Endothelial cell of umbilical vein (primary cell): ENCODE results near the gene HAX1. TPM values are rescaled to one million over a fixed set of nuclear protein-coding genes. Genes with fewer than 3 reads are reported as not detected.

Source experiments
- BruUV-seq: library from RNA; stranded (reverse); fragments of 400-500 nt; replicated peaks from 2 replicates; lab custom pipeline; 2021; lab: Mats Ljungman, UMichigan
- CTCF ChIA-PET: fragments of 300-600, 350-600 bp; sonication (Branson Sonifier 250); formaldehyde crosslinking; loops from one replicate; lab custom pipeline; 2021; ENCODE audit warnings: antibody characterized with exemption, inconsistent platforms; lab: Charles Lee
- POLR2A ChIA-PET: fragments of 300-600, 350-600 bp; sonication (Branson Sonifier 250); formaldehyde crosslinking; loops from one replicate; lab custom pipeline; 2021; ENCODE audit warnings: antibody characterized with exemption, inconsistent platforms; lab: Charles Lee
- DNase-seq: peaks from one replicate; pipeline ENCODE4 v3.0.0-alpha.2; 2011; ENCODE audit warnings: low read depth, low spot score
- FAIRE-seq: peaks from 2 replicates; lab custom pipeline; 2011; peaks lifted over from hg19 to GRCh38; lab: Jason Lieb, UNC
- H2AFZ ChIP-seq: 2 replicates; pipeline ENCODE4 v1.6.0; 2012; ENCODE audit warnings: low read depth, low read length, control low read depth, inconsistent platforms
- H3K27ac ChIP-seq: 2 replicates; pipeline ENCODE4 v1.5.1; 2011; ENCODE audit warnings: low read depth, mild to moderate bottlenecking, control low read depth, low read length, moderate library complexity; ENCODE audit not compliant: insufficient read depth
- H3K27me3 ChIP-seq, 2 experiments: 2 replicates each; pipeline versions ENCODE4 v1.6.0 to v1.6.1; 2011; ENCODE audit warnings: low read length in 2 of 2, mixed read lengths in 1 of 2; ENCODE audit not compliant: control insufficient read depth in 2 of 2, insufficient read depth in 2 of 2
- H3K36me3 ChIP-seq, 2 experiments: 2 replicates in 1 of 2; 3 replicates in 1 of 2; pipeline ENCODE4 v1.5.1; 2011; ENCODE audit warnings: low read length in 2 of 2, mild to moderate bottlenecking in 1 of 2, moderate library complexity in 1 of 2; ENCODE audit not compliant: control insufficient read depth in 2 of 2, insufficient read depth in 2 of 2; ENCODE audit errors: extremely low read depth in 1 of 2
- H3K4me1 ChIP-seq: 3 replicates; pipeline ENCODE4 v1.5.1; 2011; ENCODE audit warnings: mild to moderate bottlenecking, low read length; ENCODE audit not compliant: control insufficient read depth, insufficient read depth; ENCODE audit errors: extremely low read depth
- H3K4me2 ChIP-seq: 2 replicates; pipeline ENCODE4 v1.6.1; 2011; ENCODE audit warnings: low read length, control low read depth, mixed read lengths; ENCODE audit not compliant: insufficient read depth
- H3K4me3 ChIP-seq, 3 experiments: fragments of 200-600 bp in 1 of 3; sonication (generic), shearing (Covaris generic) in 1 of 3; replicated peaks in 1 of 3; 2 replicates each; pipeline ENCODE4 v1.5.1; 2011 to 2016; ENCODE audit warnings: control low read depth in 3 of 3, low read length in 3 of 3, mild to moderate bottlenecking in 2 of 3, inconsistent platforms in 1 of 3, low read depth in 1 of 3, moderate library complexity in 1 of 3; ENCODE audit not compliant: insufficient read depth in 1 of 3
- H3K79me2 ChIP-seq: 2 replicates; pipeline ENCODE4 v1.6.0; 2012; ENCODE audit warnings: low read length, inconsistent platforms; ENCODE audit not compliant: control insufficient read depth, insufficient read depth
- H3K9ac ChIP-seq: replicated peaks from 2 replicates; pipeline ENCODE3; 2011; ENCODE audit warnings: low read length, control low read depth; ENCODE audit not compliant: insufficient read depth; ENCODE audit errors: extremely low read depth
- H3K9me1 ChIP-seq: replicated peaks from 3 replicates; pipeline ENCODE4 v1.6.0; 2011; ENCODE audit warnings: mild to moderate bottlenecking, low read length; ENCODE audit not compliant: control insufficient read depth, insufficient read depth; ENCODE audit errors: extremely low read depth
- H3K9me3 ChIP-seq: replicated peaks from 2 replicates; pipeline ENCODE4 v1.5.1; 2012; ENCODE audit warnings: low read length, inconsistent platforms; ENCODE audit not compliant: control insufficient read depth, insufficient read depth
- H4K20me1 ChIP-seq: replicated peaks from 2 replicates; pipeline ENCODE3; 2011; ENCODE audit warnings: mild to moderate bottlenecking, low read length; ENCODE audit not compliant: control insufficient read depth, insufficient read depth; ENCODE audit errors: extremely low read depth
- EZH2 ChIP-seq: IDR thresholded peaks from 2 replicates; pipeline ENCODE4 v1.6.1; 2012; ENCODE audit warnings: borderline replicate concordance, low read depth, mild to moderate bottlenecking, moderate library complexity, low read length, inconsistent platforms; ENCODE audit not compliant: severe bottlenecking
- FOS ChIP-seq: IDR thresholded peaks from 2 replicates; pipeline ENCODE4 v1.6.1; 2011; ENCODE audit warnings: mild to moderate bottlenecking, low read length, moderate library complexity, borderline replicate concordance; ENCODE audit not compliant: insufficient read depth
- GATA2 ChIP-seq: IDR thresholded peaks from 2 replicates; pipeline ENCODE4 v1.7.0; 2011; ENCODE audit warnings: low read depth, mild to moderate bottlenecking, moderate library complexity, mixed read lengths, low read length; ENCODE audit not compliant: insufficient read length, insufficient read depth
- JUN ChIP-seq: IDR thresholded peaks from 2 replicates; pipeline ENCODE4 v1.6.1; 2011; ENCODE audit warnings: borderline replicate concordance, low read depth; ENCODE audit not compliant: insufficient read length, insufficient read depth
- MYC ChIP-seq: IDR thresholded peaks from one replicate; pipeline ENCODE4 v1.6.1; 2011; ENCODE audit warnings: mild to moderate bottlenecking, low read depth, low read length
- POLR2A ChIP-seq: IDR thresholded peaks from 2 replicates; pipeline ENCODE4 v1.6.1; 2012; ENCODE audit warnings: low read depth, mild to moderate bottlenecking, control low read depth, low read length
- POLR2AphosphoS5 ChIP-seq: IDR thresholded peaks from 2 replicates; pipeline ENCODE4 v1.6.1; 2012; ENCODE audit warnings: low read depth, mild to moderate bottlenecking, control low read depth, low read length, moderate library complexity; ENCODE audit not compliant: insufficient read depth
- dilution Hi-C: fragments of 300-500 bp; cut with MboI; formaldehyde crosslinking; loops from one replicate; pipeline ENCODE4 v1.15.0; 2019; ENCODE audit warnings: low sequenced_read_pairs; ENCODE audit not compliant: extremely low pct_ligation_motif_present
- intact Hi-C: fragments of 100-400 bp; cut with micrococcal nuclease; formaldehyde crosslinking; loops from one replicate; pipeline ENCODE4 v1.10.0; 2022
- polyA plus RNA-seq, 4 experiments: library from polyadenylated mRNA; depleted of rRNA in 3 of 4; stranded (reverse) in 3 of 4; unstranded in 1 of 4; fragments of >200 nt; gene quantifications; 2 replicates each; pipeline versions ENCODE4 v1.2.1 to v1.2.3, GENCODE V29; 2011 to 2012; ENCODE audit warnings: missing spikeins in 1 of 4
- total RNA-seq: library from RNA; stranded (reverse); gene quantifications from 2 replicates; pipeline ENCODE4 v1.2.3, GENCODE V29; 2021
- TF ChIP-seq, protein P1 (sequence below): IDR thresholded peaks from 2 replicates; pipeline ENCODE4 v1.6.1; 2011; ENCODE audit not compliant: insufficient read depth, insufficient read length
- TF ChIP-seq, protein P2 (sequence below), 2 donors: IDR thresholded peaks; 1 replicate in 1 of 2; 2 replicates in 1 of 2; pipeline ENCODE4 v1.5.1; 2011; ENCODE audit warnings: low read length in 2 of 2, mild to moderate bottlenecking in 2 of 2, moderate library complexity in 2 of 2, control low read depth in 1 of 2, inconsistent platforms in 1 of 2, low read depth in 1 of 2; ENCODE audit not compliant: insufficient read depth in 1 of 2; ENCODE audit errors: extremely low read depth in 1 of 2

The HAX1 gene
- total and polyA plus RNA-seq, 2 donors (not counting 3 experiments of a cell fraction or from before 2014, with no cell fraction given), result 78.4 to 95.3 TPM

DNA sequence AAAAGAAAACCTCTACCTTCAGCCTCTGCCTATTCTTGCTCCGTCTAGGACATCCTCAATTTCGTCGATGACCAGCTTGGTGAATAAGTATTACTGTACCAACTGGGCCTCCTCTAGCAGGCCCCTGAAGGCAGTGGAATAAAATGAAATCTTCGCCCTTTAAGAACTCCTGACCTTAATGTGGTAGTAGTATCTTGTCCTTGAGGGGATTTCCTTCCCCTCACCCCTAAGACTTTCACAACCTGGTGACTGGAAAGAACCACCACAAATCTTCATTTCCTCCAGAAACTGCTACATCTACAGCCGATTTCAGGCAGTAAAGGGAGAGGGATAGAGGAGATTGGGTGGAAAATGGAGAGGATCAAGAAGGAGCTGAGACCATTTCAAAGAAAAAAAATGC, 1.6 kb upstream of the HAX1 start:
- intact Hi-C loops, result loop anchor here (5.0 kb wide), 2 partner anchors 284 to 574 kb away; partner anchors contain the start of gene RAB13
- BruUV-seq, result no TSS peak
- Histone ChIP-seq H3K9me3 (no peaks in the 10 kb centered on the region), H3K27me3 (no peaks in the 10 kb centered on the region), H3K27ac (no peak overlapping the region), H3K9ac (no peak overlapping the region), H4K20me1 (no peaks in the 10 kb centered on the region), H3K4me3 (no peak overlapping the region), H3K9me1 (no peaks in the 10 kb centered on the region), H3K4me2 (no peak overlapping the region), H3K4me1 (peaks cover 15% of the 10 kb centered on the region), H2AFZ (no peak overlapping the region), H3K79me2 (peaks cover 9% of the 10 kb centered on the region), H3K36me3 (peaks cover 6 to 27% of the 10 kb centered on the region in 2 experiments)
- no peak for TF ChIP-seq POLR2A
- no peak for TF ChIP-seq POLR2AphosphoS5
- TF ChIP-seq, protein P1, sequence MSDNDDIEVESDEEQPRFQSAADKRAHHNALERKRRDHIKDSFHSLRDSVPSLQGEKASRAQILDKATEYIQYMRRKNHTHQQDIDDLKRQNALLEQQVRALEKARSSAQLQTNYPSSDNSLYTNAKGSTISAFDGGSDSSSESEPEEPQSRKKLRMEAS, result no peak
- TF ChIP-seq GATA2, result no peak
- no peak for TF ChIP-seq JUN
- no peak for TF ChIP-seq FOS
- no peak for TF ChIP-seq EZH2
- TF ChIP-seq MYC, result no peak
- TF ChIP-seq, protein P2, sequence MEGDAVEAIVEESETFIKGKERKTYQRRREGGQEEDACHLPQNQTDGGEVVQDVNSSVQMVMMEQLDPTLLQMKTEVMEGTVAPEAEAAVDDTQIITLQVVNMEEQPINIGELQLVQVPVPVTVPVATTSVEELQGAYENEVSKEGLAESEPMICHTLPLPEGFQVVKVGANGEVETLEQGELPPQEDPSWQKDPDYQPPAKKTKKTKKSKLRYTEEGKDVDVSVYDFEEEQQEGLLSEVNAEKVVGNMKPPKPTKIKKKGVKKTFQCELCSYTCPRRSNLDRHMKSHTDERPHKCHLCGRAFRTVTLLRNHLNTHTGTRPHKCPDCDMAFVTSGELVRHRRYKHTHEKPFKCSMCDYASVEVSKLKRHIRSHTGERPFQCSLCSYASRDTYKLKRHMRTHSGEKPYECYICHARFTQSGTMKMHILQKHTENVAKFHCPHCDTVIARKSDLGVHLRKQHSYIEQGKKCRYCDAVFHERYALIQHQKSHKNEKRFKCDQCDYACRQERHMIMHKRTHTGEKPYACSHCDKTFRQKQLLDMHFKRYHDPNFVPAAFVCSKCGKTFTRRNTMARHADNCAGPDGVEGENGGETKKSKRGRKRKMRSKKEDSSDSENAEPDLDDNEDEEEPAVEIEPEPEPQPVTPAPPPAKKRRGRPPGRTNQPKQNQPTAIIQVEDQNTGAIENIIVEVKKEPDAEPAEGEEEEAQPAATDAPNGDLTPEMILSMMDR (IDR thresholded peaks at IDR 0.05; ENCODE audit: extremely low read depth in 1 of 2, insufficient read depth in 1 of 2, low read depth in 1 of 2, low read length in 2 of 2), result no peak
- POLR2A ChIA-PET, result no interaction called here
- no peak for FAIRE-seq
- CTCF ChIA-PET, result interaction anchor here (1.1 to 5.3 kb wide), 4 partner anchors 22 to 72 kb away, joined by 3 to 55 read pairs (median 13); no protein-coding TSS in a partner anchor
- no peak for DNase-seq
- dilution Hi-C loops, result no loop called here
